ENCODE data around the gene C6orf15. TPM values are rescaled to one million over a fixed set of nuclear protein-coding genes. Genes with fewer than 3 reads are reported as not detected.

Gene C6orf15
- total RNA-seq, 1 donor from 2014 or later, result 1.2 TPM

- no peak for DNase-seq (ENCODE audit: low read depth)
Observed at GRCh38 chr6:31110825-31111582, 1.4 kb downstream of the C6orf15 start.

GRCh38 chr6:31107052-31107451 lies 5.3 kb downstream of the C6orf15 start:
- no peak for DNase-seq (ENCODE audit: low read depth)

- DNase-seq (ENCODE audit: low read depth), result no peak
Observed at GRCh38 chr6:31103136-31103535, 9.2 kb downstream of the C6orf15 start.

- no peak for DNase-seq (ENCODE audit: low read depth)
Observed at GRCh38 chr6:31098449-31098938, 13.9 kb downstream of the C6orf15 start.

GRCh38 chr6:31096656-31097055 lies 15.7 kb downstream of the C6orf15 start:
- DNase-seq (ENCODE audit: low read depth), result no peak

GRCh38 chr6:31096215-31096614 lies 16.2 kb downstream of the C6orf15 start:
- no peak for DNase-seq (ENCODE audit: low read depth)

- no peak for DNase-seq (ENCODE audit: low read depth)
Observed at GRCh38 chr6:31094389-31094881, 17.9 kb downstream of the C6orf15 start.

GRCh38 chr6:31092769-31093505 lies 19.4 kb downstream of the C6orf15 start:
- DNase-seq (ENCODE audit: low read depth), result no peak

GRCh38 chr6:31092238-31092637 lies 20.1 kb downstream of the C6orf15 start:
- DNase-seq (ENCODE audit: low read depth), result no peak

- DNase-seq (ENCODE audit: low read depth), result no peak
Observed at GRCh38 chr6:31091680-31092079, 20.7 kb downstream of the C6orf15 start.

- no peak for DNase-seq (ENCODE audit: low read depth)
Observed at GRCh38 chr6:31090973-31091364, 21.4 kb downstream of the C6orf15 start.

GRCh38 chr6:31090275-31090972 lies 22.0 kb downstream of the C6orf15 start:
- no peak for DNase-seq (ENCODE audit: low read depth)

GRCh38 chr6:31087494-31088089 lies 24.8 kb downstream of the C6orf15 start:
- peak; percentile 93 for DNase-seq (ENCODE audit: low read depth)

- DNase-seq (ENCODE audit: low read depth), result peak; percentile 80
Observed at GRCh38 chr6:31086788-31087440, 25.5 kb downstream of the C6orf15 start.

- peak; percentile 98 for DNase-seq (ENCODE audit: low read depth)
Observed at GRCh38 chr6:31083742-31084354, 28.5 kb downstream of the C6orf15 start.

- no peak for DNase-seq (ENCODE audit: low read depth)
Observed at GRCh38 chr6:31081872-31082271, 30.5 kb downstream of the C6orf15 start.

- peak; percentile 70 for DNase-seq (ENCODE audit: low read depth)
Observed at GRCh38 chr6:31079656-31080261, 32.6 kb downstream of the C6orf15 start.

- DNase-seq (ENCODE audit: low read depth), result no peak
Observed at GRCh38 chr6:31076611-31077010, 35.8 kb downstream of the C6orf15 start.

- DNase-seq (ENCODE audit: low read depth), result no peak
Observed at GRCh38 chr6:31075528-31075927, 36.8 kb downstream of the C6orf15 start.

- DNase-seq (ENCODE audit: low read depth), result no peak
Observed at GRCh38 chr6:31074401-31074800, 38.0 kb downstream of the C6orf15 start.
